HCT116 (cell line): Measurements from ENCODE around the gene ZMYM2. TPM values are rescaled to one million over a fixed set of nuclear protein-coding genes. Genes with fewer than 3 reads are reported as not detected.

Experiments used
- ATAC-seq: fragments of 200-7000 bp; cut with Tn5 transposase; 2 replicates; pipeline ENCODE4 v1.9.1; 2020; ENCODE audit warnings: mild to moderate bottlenecking, moderate library complexity
- BruUV-seq: library from RNA; stranded (reverse); fragments of 400-500 nt; replicated peaks from 2 replicates; lab custom pipeline; 2021; lab: Mats Ljungman, UMichigan
- CTCF ChIA-PET: fragments of 300-600 bp; sonication (Branson Sonifier 250); formaldehyde crosslinking; loops from one replicate; lab custom pipeline; 2021; ENCODE audit warnings: antibody characterized with exemption; lab: Charles Lee
- POLR2A ChIA-PET: fragments of 300-600, 350-600 bp; sonication (Branson Sonifier 250); formaldehyde crosslinking; loops from one replicate; lab custom pipeline; 2021; ENCODE audit warnings: antibody characterized with exemption; lab: Charles Lee
- RAD21 ChIA-PET, 2 experiments: fragments of 300-600 bp; sonication (Branson Sonifier 250); formaldehyde crosslinking; loops; one replicate each; lab custom pipeline; 2023; ENCODE audit warnings: low total read pairs in 2 of 2; ENCODE audit not compliant: uncharacterized antibody in 2 of 2, unreplicated experiment in 2 of 2, low non-redundant PET in 1 of 2; lab: Charles Lee
- DNase-seq: peaks from one replicate; pipeline ENCODE4 v3.0.0-alpha.2; 2010; ENCODE audit warnings: low read depth, low spot score
- H2AFZ ChIP-seq: fragments of 200-600 bp; shearing (Covaris generic), sonication (generic); 2 replicates; pipeline ENCODE4 v1.6.1; 2017; ENCODE audit warnings: low read depth, mixed run types, mixed read lengths, antibody characterized with exemption, low read length; ENCODE audit not compliant: poor library complexity, severe bottlenecking
- H3K27ac ChIP-seq: 2 replicates; pipeline ENCODE4 v1.5.1; 2012; ENCODE audit warnings: low read depth, low read length
- H3K27me3 ChIP-seq: fragments of 200-600 bp; sonication (generic); 2 replicates; pipeline ENCODE4 v1.6.1; 2016; ENCODE audit warnings: mixed run types, low read length, mixed read lengths; ENCODE audit not compliant: insufficient read depth
- H3K36me3 ChIP-seq, 2 experiments: fragments of 200-500 bp in 1 of 2; fragments of 200-600 bp in 1 of 2; sonication (Bioruptor generic) in 1 of 2; sonication (generic) in 1 of 2; 2 replicates each; pipeline versions ENCODE4 v1.5.1 to v1.6.1; 2014 to 2016; ENCODE audit warnings: low read length in 2 of 2, inconsistent platforms in 1 of 2, mixed read lengths in 1 of 2, mixed run types in 1 of 2; ENCODE audit not compliant: insufficient read depth in 2 of 2, control insufficient read depth in 1 of 2
- H3K4me1 ChIP-seq, 2 experiments: fragments of 200-600 bp in 1 of 2; sonication (generic) in 1 of 2; 2 replicates each; pipeline versions ENCODE4 v1.5.1 to v1.6.1; 2012 to 2017; ENCODE audit warnings: low read length in 2 of 2, inconsistent platforms in 1 of 2, mild to moderate bottlenecking in 1 of 2, mixed read lengths in 1 of 2, mixed run types in 1 of 2, moderate library complexity in 1 of 2; ENCODE audit not compliant: insufficient read depth in 2 of 2, control insufficient read depth in 1 of 2
- H3K4me2 ChIP-seq: fragments of 200-600 bp; sonication (generic); 2 replicates; pipeline ENCODE4 v1.6.1; 2017; ENCODE audit warnings: mixed run types, low read length, mixed read lengths
- H3K4me3 ChIP-seq, 2 experiments: fragments of 200-600 bp in 1 of 2; sonication (generic) in 1 of 2; replicated peaks in 1 of 2; 2 replicates each; pipeline ENCODE4 v1.5.1; 2011 to 2016; ENCODE audit warnings: low read length in 2 of 2, control low read depth in 1 of 2, low read depth in 1 of 2, mild to moderate bottlenecking in 1 of 2, mixed read lengths in 1 of 2, mixed run types in 1 of 2
- H3K79me2 ChIP-seq: fragments of 200-600 bp; sonication (generic); 2 replicates; pipeline ENCODE4 v1.6.1; 2017; ENCODE audit warnings: mild to moderate bottlenecking, mixed run types, low read length, moderate library complexity, mixed read lengths; ENCODE audit not compliant: insufficient read depth
- H3K9ac ChIP-seq: fragments of 200-600 bp; sonication (generic); 2 replicates; pipeline ENCODE4 v1.6.1; 2016; ENCODE audit warnings: low read length, mixed read lengths
- H3K9me2 ChIP-seq: fragments of 200-600 bp; sonication (generic), shearing (Covaris generic); 2 replicates; pipeline ENCODE4 v1.6.1; 2017; ENCODE audit warnings: mixed run types, mild to moderate bottlenecking, moderate library complexity; ENCODE audit not compliant: insufficient read depth
- H3K9me3 ChIP-seq, 2 experiments: fragments of 200-500 bp in 1 of 2; fragments of 200-600 bp in 1 of 2; sonication (Bioruptor generic) in 1 of 2; sonication (generic) in 1 of 2; 2 replicates each; pipeline ENCODE4 v1.6.1; 2014 to 2017; ENCODE audit warnings: low read length in 2 of 2, mixed read lengths in 2 of 2, inconsistent platforms in 1 of 2, low read depth in 1 of 2, mild to moderate bottlenecking in 1 of 2, mixed run types in 1 of 2, moderate library complexity in 1 of 2; ENCODE audit not compliant: control insufficient read depth in 1 of 2, insufficient read depth in 1 of 2
- H4K20me1 ChIP-seq: fragments of 200-600 bp; sonication (generic), shearing (Covaris generic); 2 replicates; pipeline ENCODE4 v1.6.1; 2017; ENCODE audit warnings: mixed run types, mild to moderate bottlenecking, moderate library complexity; ENCODE audit not compliant: insufficient read depth
- ATF3 ChIP-seq: IDR thresholded peaks from 2 replicates; pipeline ENCODE4 v1.6.1; 2012
- CBX3 ChIP-seq: IDR thresholded peaks from 2 replicates; pipeline ENCODE4 v1.6.1; 2012; ENCODE audit warnings: low read depth
- CTCF ChIP-seq, 3 experiments: fragments of 200-600 bp in 1 of 3; sonication (generic) in 1 of 3; IDR thresholded peaks in 2 of 3; conservative IDR thresholded peaks in 1 of 3; 2 replicates each; pipeline ENCODE4 v1.5.1; 2012 to 2017; ENCODE audit warnings: low read depth in 2 of 3, low read length in 2 of 3, antibody characterized with exemption in 1 of 3, borderline replicate concordance in 1 of 3, control low read depth in 1 of 3, mild to moderate bottlenecking in 1 of 3, mixed read lengths in 1 of 3, mixed run types in 1 of 3, moderate library complexity in 1 of 3; ENCODE audit not compliant: insufficient read depth in 1 of 3
- EGR1 ChIP-seq: IDR thresholded peaks from 2 replicates; pipeline ENCODE4 v1.6.1; 2012; ENCODE audit warnings: low read depth
- ELF1 ChIP-seq: IDR thresholded peaks from 2 replicates; pipeline ENCODE4 v1.6.1; 2012; ENCODE audit warnings: low read depth, borderline replicate concordance
- EZH2phosphoT487 ChIP-seq: fragments of 200-600 bp; IDR thresholded peaks from 2 replicates; pipeline ENCODE4 v1.6.1; 2018; ENCODE audit warnings: antibody characterized with exemption, borderline replicate concordance
- JUND ChIP-seq: IDR thresholded peaks from 2 replicates; pipeline ENCODE4 v1.6.1; 2012
- POLR2A ChIP-seq: IDR thresholded peaks from 2 replicates; pipeline ENCODE4 v1.7.0; 2011; ENCODE audit warnings: borderline replicate concordance; ENCODE audit not compliant: insufficient read depth, insufficient read length; ENCODE audit errors: extremely low read depth
- POLR2AphosphoS5 ChIP-seq: IDR thresholded peaks from 2 replicates; pipeline ENCODE4 v1.6.1; 2011; ENCODE audit warnings: mild to moderate bottlenecking, low read depth, low read length, moderate library complexity
- RAD21 ChIP-seq: IDR thresholded peaks from 2 replicates; pipeline ENCODE4 v1.6.1; 2012; ENCODE audit warnings: low read depth, mild to moderate bottlenecking
- REST ChIP-seq: IDR thresholded peaks from 2 replicates; pipeline ENCODE4 v1.6.1; 2012; ENCODE audit warnings: low read depth
- SRF ChIP-seq: IDR thresholded peaks from 2 replicates; pipeline ENCODE4 v1.6.1; 2012; ENCODE audit warnings: low read depth
- TCF7L2 ChIP-seq: IDR thresholded peaks from 2 replicates; pipeline ENCODE4 v1.7.0; 2011; ENCODE audit warnings: borderline replicate concordance, inconsistent platforms; ENCODE audit not compliant: insufficient read depth, insufficient read length; ENCODE audit errors: extremely low read depth
- YY1 ChIP-seq: IDR thresholded peaks from 2 replicates; pipeline ENCODE4 v1.6.1; 2011; ENCODE audit warnings: low read length, low read depth, moderate library complexity, mild to moderate bottlenecking; ENCODE audit not compliant: insufficient replicate concordance; ENCODE audit errors: extremely low read depth
- ZBTB33 ChIP-seq: IDR thresholded peaks from 2 replicates; pipeline ENCODE4 v1.6.1; 2011; ENCODE audit warnings: mild to moderate bottlenecking, low read length, moderate library complexity; ENCODE audit not compliant: insufficient replicate concordance; ENCODE audit errors: extremely low read depth
- ZFX ChIP-seq: fragments of 450-650 bp; IDR thresholded peaks from 2 replicates; pipeline ENCODE4 v1.6.1; 2017
- intact Hi-C: fragments of 100-400 bp; cut with micrococcal nuclease; formaldehyde crosslinking; loops from 2 replicates; pipeline ENCODE4 v1.10.0; 2022
- total RNA-seq: library from RNA; stranded (reverse); gene quantifications from one replicate; pipeline ENCODE4 v1.2.1, GENCODE V29; 2021; ENCODE audit not compliant: unreplicated experiment

ZMYM2 gene
- total RNA-seq, 1 experiment from 2014 or later = 53.0 TPM

- no peak for DNase-seq
- BruUV-seq = no TSS peak
- ChIA-PET RAD21 (no interaction called here), POLR2A (no interaction called here), CTCF (no interaction called here)
- Histone ChIP-seq H3K27ac (no peak overlapping the region), H3K4me2 (no peak overlapping the region), H3K36me3 (no peaks in the 10 kb centered on the region), H3K4me1 (peaks cover 9 to 28% of the 10 kb centered on the region in 2 experiments), H3K9ac (no peak overlapping the region), H4K20me1 (no peaks in the 10 kb centered on the region), H3K9me3 (no peaks in the 10 kb centered on the region), H2AFZ (no peak overlapping the region), H3K9me2 (no peaks in the 10 kb centered on the region), H3K27me3 (no peaks in the 10 kb centered on the region), H3K4me3 (no peak overlapping the region), H3K79me2 (no peaks in the 10 kb centered on the region)
- intact Hi-C loops = no loop called here
- ATAC-seq = no peak
- TF ChIP-seq POLR2AphosphoS5 (no peak), ZBTB33 (no peak), REST (no peak), YY1 (no peak), TCF7L2 (no peak), ZFX (no peak), SRF (no peak), CBX3 (no peak), EZH2phosphoT487 (no peak), JUND (no peak), RAD21 (no peak), ELF1 (no peak), EGR1 (no peak), POLR2A (no peak), CTCF (IDR thresholded peaks at IDR 0.05 in 2 of 3, conservative IDR thresholded peaks at IDR 0.05 in 1 of 3; ENCODE audit: borderline replicate concordance in 1 of 3, insufficient read depth in 1 of 3, low read depth in 2 of 3, low read length in 2 of 3) (no peak), ATF3 (no peak)
These were observed 172.7 kb downstream of the ZMYM2 start for GRCh38 chr13:20131057-20131832.
